NCI-H1436 (cell line): ENCODE results near the gene MPP2.
"Not testable (repeated sequence)": the region's sequence is repeated elsewhere in the genome, so short reads cannot be mapped to it uniquely, and the experiment has no call there.

ENCODE experiments used
- DNase-seq: peaks from one replicate; lab custom pipeline; 2025; lab: John Stamatoyannopoulos, UW

The MPP2 gene

DNA sequence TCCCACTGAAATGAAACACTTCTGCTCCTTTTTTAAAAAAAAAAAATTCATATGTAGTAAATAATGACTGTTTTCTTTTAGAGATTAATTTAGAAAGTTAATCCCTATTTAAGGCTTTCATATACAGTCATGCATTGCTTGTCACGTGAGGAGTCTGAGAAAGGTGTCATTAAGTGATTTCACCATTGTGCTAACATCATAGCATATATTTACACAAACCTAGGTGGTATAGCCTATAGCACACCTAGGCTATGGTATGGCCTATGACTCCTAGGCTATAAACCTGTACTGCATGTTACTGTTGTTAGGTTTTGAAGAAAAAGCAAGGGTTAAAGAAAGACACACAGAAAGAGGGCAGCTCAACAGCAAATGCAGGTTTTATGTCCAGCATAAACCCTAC, 21.3 kb upstream of the MPP2 start:
- DNase-seq: no peak

DNA sequence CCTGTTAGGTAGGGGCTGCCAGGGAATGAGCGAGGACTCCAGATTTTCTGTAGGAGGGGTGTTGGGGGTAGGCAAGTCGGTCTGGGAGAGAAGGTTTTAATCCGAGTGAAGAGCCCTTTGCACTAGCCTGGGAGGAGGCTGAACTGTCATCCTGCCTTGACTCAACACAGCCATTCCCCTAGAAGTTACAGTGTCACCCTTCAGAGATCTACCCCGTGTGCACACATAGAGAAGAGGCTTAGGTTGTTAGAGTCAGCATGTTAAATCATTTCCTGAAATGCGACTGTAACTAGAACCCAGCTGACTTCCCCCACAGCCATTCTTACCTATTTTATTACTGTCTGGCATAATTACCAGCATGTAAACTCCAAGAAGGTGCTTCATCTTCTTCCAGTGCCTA, 20.6 kb upstream of the MPP2 start:
- DNase-seq: not testable (repeated sequence)

DNA sequence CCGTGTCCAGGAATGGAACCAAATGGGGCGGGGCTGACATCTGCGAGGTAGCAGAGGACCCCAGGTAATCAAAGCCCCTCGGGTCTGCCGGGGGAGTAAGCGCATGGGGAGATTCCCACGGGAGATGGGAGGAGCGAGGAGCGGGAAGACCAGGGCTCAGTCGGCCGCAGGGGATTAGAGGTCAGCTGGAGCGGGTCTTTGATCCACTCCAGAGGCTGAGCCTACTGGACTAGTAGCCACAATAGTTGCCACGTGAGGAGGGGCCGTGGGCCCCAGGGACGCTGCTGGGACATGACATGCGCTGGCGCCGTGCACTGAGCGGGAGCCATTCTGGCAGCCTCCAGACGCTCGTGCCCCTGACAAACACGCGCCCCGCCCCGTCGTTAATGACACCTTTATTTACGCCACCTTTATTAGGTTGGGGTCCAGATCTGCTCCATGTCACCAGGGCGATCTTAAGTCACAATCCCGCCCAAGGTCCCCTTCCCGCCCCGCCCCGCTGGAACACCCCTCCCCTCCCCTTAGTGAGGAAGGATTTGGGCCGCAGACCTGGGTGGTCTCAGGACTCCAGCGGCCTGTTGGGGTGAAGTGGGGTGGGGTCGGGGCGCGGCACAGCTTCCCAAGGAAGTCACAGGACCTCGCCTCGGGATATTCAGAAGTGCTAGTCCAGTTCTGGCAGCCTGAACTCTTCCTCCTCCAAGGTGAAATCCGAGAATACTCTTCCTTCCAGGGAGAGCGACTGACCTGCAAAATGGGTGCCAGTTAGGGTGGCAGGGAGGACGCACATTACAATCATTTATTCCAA, 19.9 kb upstream of the MPP2 start:
- no peak for DNase-seq

DNA sequence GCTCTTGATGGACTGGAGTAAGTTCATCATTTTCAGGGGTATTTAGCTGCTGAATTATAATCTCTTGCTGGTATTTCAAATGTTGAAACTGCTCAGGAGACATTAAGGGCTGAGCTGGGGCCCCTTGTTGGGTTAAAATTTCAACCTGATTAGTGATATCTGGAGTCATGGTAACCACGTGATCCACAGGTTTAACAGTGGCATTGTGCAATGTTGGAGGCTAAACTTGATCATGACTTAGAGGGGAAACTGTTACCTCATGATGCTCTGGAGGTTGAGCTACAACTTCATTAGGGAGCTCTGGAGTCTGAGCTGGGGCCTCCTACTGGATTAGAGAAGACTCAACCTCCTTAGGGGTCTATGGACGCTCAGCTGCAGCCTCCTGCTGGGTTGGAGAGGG, 17.2 kb upstream of the MPP2 start:
- no peak for DNase-seq

DNA sequence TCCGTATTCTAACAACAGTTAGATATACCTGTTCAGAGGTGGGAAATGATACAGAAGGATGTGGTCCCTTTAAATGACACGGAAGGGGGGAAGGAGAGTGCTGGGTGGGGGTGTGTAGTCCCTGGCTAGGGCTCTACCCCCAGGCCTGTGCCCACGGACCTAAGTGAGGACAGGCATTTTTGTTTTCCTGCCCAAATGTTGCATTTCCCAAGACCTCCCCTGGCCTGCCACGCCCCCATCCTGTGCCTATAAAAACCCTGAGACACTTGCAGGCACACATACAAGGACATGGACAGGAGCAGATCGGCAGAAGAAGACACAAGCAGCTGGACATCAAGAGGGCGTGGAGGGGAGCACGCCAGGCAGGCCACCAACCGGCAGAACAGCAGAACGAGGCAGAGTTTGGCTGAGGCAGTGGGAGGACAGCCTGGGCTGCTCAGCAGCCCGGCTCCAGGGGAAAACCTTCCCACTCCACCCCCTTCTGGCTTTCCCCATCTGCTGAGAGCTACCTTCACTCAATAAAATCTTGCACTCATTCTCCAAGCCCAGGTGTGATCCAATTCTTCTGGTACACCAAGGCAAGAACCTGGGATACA, 13.3 kb upstream of the MPP2 start:
- no peak for DNase-seq

DNA sequence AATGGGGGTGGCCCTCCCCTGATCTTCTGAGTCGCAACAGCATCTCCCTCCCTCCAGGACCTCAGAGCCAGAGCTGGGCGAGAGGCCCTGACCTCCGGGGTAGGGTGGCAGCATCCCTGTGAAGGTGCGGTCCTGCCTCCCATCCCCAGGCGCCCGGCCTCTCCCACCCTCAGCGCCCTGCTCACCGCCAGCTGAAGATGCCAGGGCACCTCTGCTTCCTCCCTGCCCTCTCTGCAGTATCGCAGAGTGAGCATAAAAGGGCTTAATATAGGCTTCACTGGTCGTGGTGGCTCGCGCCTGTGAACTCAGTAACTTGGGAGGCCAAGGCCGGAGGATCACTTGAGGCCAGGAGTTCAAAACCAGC, 10.7 kb upstream of the MPP2 start:
- DNase-seq: no peak

DNA sequence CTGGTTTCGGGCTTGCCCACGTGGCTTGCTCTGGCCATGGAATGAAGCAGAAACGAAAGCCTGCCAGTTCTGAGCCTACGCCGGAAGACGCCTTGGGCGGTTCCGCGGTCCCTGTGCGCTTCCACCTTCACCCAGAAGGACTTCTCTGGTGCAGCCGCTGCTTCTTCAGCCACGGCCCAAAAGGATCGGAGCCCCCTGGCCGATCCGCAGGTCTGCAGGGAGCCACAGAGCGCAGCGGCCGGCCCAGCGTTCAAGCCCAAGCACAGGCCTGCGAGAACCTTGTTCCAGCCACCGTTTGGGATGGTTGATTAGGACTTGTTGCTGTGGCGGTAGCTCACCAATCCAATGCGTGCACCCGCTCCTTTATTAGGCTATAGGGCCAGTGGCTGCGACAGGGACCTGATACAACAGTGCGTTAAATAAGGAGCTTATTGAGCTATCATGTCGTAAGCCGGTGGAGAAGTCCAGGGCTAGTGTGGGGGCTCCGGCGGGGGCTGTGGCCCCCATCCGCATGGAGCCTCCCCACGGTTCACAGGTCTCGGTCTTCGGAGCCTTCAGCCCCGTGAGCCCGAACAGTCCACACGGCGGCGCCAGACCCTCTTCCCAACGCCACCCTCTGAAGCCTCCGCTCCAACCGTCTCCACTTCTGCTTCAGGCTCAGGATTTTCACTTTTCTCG, 10.2 kb upstream of the MPP2 start:
- no peak for DNase-seq

DNA sequence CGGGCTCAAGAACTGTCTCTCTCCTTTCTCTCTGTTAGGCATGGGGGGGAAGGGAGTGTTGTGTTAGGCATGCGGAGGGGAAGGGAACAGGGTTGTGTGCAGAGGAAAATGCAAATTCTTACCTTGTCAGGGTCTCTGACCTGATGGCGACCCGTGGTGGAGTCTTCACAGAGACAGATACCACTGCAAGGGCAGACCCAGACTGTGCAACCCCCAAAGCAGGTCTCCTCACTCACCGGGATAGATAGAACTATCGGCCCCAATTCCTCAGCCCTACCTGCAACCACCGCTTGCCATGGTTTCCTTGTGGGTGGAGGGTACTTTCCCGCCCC, 9.6 kb upstream of the MPP2 start:
- DNase-seq: no peak

DNA sequence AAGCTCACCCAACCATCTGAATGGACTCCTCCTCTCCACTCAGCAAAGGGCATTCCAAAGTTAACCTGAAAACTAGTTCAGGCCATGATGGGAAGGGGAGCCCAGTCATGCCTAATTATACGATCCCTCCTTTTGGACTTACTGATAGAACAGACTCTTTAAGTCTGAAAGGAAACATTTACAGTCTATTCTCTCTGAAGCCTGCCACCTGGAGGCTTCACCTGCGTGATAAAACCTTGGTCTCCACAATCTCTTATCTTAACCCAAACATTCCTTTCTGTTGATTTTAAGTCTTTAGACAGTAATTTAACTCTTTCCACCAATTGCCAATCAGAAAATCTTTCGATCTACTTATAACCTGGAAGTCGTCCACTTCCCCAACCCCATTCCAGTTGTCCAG, 9.0 kb upstream of the MPP2 start:
- no peak for DNase-seq

DNA sequence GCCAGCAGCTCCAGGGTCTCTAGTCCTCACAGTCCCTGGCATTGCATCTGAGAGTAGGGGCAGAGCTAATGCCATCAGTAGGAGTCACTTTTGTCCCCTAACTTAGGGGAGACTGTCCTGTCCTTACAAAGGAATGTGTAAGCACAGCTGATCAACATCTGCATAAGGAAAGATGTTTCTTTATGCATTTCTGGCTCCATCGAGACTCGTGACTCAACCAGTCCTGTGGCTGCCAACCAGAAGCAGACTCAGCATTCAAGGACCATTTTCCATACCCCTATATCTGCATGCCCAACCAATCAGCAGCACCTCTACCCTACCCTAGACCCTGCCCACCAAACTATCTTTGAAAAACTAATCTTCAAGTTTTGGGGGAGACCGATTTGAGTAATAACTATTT, 8.2 kb upstream of the MPP2 start:
- DNase-seq: no peak

DNA sequence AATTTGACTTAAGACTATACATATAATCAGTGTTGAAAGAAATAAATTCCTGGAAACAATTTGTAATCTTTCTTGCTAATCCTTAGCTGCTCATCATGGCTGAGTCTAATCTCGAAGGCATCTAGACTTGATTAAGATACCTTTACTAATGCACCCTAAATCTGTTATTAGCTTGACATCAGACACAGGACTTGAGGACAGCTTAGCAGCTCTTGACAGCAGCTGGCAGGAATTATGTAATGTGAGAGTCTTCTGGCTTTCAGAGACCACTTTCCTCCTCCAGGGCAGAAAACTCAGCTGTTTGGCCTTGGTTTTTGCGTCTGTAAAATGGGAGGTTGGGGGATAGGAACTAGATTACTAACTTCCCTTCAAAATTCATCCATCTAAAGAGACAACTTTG, 7.1 kb upstream of the MPP2 start:
- DNase-seq: no peak

DNA sequence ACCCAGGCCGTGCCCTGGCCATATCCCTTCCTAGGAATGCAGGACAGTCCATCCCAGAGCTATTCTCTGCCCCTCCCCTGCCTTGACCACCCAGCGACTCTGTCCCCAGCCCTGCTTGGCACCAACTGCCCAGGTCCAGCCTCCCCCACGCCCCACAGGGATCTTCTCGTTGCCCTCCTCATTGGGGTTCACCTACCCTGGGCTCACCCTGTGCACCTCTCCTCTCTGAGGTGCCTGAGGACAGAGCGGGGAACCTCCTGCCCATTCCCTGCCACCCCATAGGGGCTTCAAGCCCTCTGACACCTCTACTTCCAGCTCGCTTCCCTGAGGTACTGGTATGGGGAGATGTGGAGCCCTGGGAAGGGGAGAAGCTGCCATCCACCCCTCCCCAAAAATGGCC, 6.2 kb upstream of the MPP2 start:
- no peak for DNase-seq

DNA sequence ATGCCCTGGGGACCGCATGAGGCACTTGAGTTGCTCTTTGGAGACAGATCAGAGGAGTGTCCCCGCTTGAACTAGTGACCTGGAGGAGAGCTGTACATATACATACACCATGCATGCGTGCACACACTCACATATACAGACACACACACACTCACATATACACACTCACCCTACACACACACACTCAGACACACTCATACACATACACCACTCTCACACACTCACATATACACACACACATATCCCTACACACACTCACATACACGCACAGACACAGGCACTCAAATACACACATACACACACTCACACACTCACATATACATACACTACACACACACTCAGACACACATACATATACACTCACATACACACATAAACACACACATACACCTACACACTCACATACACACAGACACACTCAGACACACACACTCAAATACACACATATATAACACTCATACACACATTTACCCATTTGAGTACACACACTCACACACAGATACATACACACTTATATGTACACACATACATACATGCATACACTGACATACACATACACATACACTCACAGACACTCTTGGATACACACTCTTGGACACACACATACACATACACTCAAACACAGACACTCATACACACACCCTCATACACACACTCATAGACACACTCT, 5.4 kb upstream of the MPP2 start:
- DNase-seq: no peak

DNA sequence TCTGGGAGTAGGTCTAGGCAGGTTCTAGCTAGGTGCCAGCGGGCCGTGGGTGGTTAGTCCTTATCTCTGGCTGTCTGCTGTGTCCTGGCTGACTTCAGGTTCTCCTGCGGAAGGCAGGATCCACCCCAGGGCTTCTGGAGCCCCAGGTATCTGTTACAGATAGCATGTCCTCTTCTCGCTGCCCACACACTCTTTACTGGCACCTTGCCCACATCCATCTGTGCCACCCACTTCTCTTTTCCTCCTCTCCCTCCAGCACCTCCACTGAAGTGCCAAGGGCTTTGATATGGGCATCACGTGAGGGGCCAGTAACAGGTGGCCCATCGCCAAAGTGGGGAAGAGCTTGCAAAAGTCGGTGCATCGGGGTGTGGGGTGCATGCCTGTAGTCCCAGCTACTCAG, 4.6 kb upstream of the MPP2 start:
- DNase-seq: no peak

DNA sequence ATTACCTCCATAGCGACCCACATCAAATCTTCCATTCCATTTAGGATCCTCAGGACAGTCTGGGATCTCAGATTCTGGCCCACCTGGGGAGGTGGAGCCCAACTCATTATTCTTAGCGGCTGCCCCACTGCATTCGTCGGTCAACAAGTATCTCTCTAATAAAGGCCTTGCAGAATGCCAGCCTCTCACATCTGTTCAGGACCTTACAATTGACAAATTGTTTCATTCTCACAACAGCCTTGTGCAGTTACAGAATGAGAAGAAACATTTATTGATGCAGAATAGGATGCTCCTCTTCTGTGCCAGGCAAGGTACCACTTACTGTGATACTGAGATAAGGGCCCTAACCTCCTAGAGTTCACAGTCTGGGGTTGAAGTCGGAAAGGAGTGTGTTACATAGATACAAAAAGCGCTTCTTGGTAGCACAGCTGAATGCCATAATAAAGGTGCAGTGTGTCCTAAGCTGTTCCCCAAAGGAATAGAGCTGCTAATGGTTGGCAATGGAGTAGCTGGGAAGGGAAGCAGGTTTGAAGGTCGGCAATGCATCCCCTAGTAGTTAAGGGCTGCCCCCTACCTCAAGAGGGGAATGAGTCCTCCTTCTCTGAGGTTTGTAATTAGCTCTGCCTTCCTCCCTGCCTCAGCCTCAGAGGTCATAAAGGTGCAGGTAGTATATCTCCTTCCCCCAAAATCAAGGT, 2.3 kb upstream of the MPP2 start:
- no peak for DNase-seq

DNA sequence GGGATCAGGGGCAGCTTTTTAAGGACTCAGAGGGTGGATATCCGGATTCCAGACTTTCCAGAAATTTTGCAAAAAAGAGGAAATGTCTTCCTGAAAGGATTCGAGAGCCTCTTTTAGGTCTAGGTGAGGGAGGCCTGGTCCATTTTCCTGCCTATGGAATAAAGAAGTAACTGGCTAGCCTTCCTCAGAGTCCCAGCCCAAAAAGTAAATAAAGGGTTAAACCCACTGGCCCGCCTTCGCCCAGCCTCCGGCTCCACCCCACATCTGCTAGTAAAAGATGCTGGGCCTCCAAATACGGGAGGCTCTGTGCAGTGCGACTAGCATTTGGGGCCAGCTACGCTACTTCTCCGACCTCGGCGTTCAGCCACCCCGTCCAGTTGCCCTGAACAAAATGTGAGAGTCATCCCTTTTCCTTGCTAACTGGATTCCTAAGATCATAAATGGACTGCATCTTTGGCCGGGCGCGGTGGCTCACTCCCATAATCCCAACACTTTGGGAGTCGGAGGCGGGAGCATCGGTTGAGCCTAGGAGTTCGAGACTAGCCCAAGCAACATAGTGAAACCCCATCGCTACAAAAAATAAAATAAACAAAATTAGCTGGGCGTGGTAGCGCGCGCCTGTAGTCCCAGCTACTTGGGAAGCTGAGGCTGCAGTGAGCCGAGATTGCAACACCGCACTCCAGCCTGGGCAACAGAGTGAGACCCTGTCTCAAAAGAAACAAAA, 824 bp upstream of the MPP2 start:
- DNase-seq: no peak

DNA sequence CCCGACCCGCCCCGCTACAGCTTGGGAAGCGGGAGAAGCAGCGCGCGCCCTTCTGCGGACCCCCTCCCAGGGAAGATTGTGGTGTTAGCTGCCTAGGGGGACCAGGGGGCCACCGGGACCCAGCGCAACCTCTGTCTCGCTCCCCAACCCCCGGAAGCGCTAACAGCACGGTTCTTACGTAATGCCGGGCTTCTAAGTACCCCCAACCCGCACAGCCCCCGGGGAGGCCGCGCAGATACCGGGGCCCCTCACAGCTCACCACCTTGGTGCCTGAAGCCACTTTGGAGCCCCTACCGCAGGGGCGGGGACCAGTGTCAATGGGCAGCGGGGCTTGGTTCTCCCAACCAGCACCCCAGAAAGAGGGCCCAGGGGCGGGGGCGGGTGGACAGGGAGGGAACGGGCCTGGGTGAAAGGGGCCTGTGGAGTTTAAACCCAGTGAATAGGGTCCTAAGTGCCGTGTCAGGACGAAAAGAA, 348 bp downstream of the MPP2 start:
- DNase-seq: no peak

DNA sequence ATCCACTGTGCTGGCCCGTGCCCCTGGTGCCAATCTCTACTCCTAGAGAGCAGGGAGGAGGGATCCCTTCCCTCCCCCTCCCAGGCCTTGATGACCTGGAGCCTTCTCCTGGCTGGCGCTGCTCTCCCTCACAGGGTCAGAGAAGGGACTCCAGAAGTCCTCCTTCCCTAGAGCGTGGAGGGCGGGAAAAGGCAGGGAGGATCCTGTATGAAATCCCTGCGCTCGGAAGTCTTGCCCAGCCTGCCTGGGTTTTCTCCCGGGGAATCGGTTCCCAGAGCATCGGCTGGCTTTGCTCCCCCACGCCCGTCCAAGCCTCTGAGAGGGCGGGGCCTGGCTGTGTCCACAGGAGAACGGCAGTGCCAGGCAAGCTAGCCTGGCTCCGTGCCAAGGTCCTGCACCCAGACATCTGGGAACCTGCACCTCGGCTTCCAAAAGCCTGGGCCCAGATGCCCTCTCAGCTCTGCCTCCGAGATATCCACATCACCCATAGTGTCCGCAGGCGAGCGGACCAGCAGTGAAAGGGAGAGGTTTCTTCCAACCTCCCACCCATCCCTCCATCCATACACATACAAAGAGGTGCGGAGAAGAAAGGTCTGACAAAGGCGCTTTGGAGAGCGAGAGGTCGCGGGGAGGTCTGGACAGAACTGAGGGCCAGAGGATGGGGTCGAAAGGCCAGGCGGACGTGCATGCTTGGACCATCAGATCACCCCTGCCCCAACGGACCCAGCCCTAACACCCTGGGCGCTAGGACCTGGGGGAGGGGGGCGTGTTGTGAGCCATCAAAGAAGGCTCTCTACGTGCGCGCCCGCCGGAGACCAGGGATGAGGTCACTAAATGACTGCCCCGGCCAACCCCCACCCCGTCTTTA, 1.1 kb downstream of the MPP2 start:
- DNase-seq: peak; percentile 34

DNA sequence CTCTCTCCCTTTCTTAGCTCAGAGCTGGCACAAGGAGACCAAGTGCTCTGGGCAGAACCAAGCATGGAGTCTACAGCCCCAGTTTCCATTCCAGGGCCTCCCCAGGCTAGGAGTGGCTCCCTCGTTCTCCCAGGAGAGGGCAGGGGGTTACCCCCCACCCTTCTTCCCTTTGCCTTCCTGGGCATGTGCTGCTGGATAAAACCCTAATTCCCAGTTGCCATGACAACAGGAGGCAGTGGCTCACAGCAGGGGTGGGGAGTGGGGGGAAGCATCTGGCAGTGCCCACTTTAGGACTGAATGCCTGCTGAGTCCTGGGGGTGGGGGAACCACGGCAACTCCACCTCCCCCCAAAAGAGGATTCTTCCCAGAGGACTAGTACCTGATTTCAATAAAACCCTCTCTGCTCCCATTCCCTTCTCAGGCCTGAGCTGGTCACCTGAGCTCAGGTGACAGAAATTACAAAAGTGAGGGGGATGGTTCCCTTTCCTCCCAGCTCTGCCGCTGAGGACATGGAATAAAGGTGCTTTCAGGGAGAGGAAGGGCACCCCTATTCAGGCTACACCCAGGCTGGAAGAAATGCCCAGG, 1.8 kb downstream of the MPP2 start:
- no peak for DNase-seq

DNA sequence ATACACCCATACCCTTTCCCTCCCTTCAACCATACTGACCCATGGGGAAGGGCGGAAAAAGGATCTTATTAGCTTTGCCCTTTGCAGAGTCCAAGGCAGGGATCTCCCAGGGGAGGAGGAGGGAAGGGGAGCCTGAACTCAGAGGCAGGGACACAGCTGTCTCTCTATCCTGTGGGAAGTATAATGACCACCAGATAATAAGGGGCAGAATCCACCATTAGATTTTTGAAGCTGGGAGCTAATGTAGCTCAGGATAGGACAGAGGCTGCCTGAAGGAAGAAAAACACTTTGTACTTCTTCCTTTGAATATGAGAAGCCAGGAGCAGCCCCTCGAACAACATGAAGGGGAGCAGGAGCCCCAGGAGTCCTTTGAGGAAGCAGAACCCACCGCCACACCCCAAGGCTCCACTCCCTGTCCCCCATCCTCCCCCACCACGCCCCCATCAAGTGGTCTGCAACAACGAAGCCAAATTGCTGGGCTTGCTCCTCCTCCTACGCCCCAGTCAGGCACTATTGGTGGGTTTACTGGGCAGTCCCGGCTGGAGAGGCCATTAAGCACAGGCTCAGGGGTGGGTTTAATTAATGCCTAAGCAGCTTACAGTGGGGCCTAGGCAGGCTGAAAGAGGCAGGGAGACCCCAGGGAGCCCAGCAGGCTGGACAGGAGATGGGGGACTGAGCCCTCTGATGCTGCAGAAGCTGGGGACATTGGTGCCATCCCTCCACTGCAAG, 5.3 kb downstream of the MPP2 start:
- no peak for DNase-seq
